Stimulated activated naive CD8-positive, alpha-beta T cell treated with anti-CD3 and anti-CD28 coated beads, Interleukin-15, Interleukin-2, amounts not matched to agents 100 ng/mL and 50 ng/mL, for 24 hours (primary cell): ENCODE measurements around the gene KLHL29.

Experiments
- H3K27ac Mint-ChIP-seq: one replicate; pipeline ENCODE4 v1.8.0; 2021; ENCODE audit warnings: mild to moderate bottlenecking, mixed read lengths
- H3K27me3 Mint-ChIP-seq: one replicate; pipeline ENCODE4 v1.8.0; 2021; ENCODE audit warnings: mixed read lengths
- H3K36me3 Mint-ChIP-seq: one replicate; pipeline ENCODE4 v1.8.0; 2021; ENCODE audit warnings: low read depth, mixed read lengths
- H3K4me1 Mint-ChIP-seq: one replicate; pipeline ENCODE4 v1.8.0; 2021; ENCODE audit warnings: low read depth, mixed read lengths
- H3K4me3 Mint-ChIP-seq: one replicate; pipeline ENCODE4 v1.8.0; 2021; ENCODE audit warnings: mild to moderate bottlenecking, mixed read lengths
- H3K9me3 Mint-ChIP-seq: one replicate; pipeline ENCODE4 v1.8.0; 2021; ENCODE audit warnings: mixed read lengths

KLHL29 gene

GRCh38 chr2:23609254-23609653 is 224.3 kb downstream of the KLHL29 start:
- Mint-ChIP-seq H3K27ac (no peak overlapping the region), H3K27me3 (peaks cover 19% of the 10 kb centered on the region), H3K36me3 (peaks cover 10% of the 10 kb centered on the region), H3K9me3 (peaks cover 12% of the 10 kb centered on the region), H3K4me1 (peaks cover 6% of the 10 kb centered on the region), H3K4me3 (no peak overlapping the region)

- Mint-ChIP-seq H3K27me3 (peaks cover 19% of the 10 kb centered on the region), H3K9me3 (peaks cover 5% of the 10 kb centered on the region), H3K36me3 (peaks cover 6% of the 10 kb centered on the region), H3K27ac (no peak overlapping the region), H3K4me1 (peaks cover 16% of the 10 kb centered on the region), H3K4me3 (no peak overlapping the region)
Measured at GRCh38 chr2:23611839-23612238, 226.9 kb downstream of the KLHL29 start.

- Mint-ChIP-seq H3K9me3 (peaks cover 5% of the 10 kb centered on the region), H3K27me3 (peaks cover 11% of the 10 kb centered on the region), H3K27ac (no peak overlapping the region), H3K4me1 (peaks cover 16% of the 10 kb centered on the region), H3K4me3 (no peak overlapping the region), H3K36me3 (peaks cover 6% of the 10 kb centered on the region)
Measured at GRCh38 chr2:23614701-23615100, 229.7 kb downstream of the KLHL29 start.

GRCh38 chr2:23615216-23616020 is 230.4 kb downstream of the KLHL29 start:
- H3K27me3 Mint-ChIP-seq: peaks cover 11% of the 10 kb centered on the region
- no peak overlapping the region for H3K27ac Mint-ChIP-seq
- H3K4me1 Mint-ChIP-seq: peaks cover 16% of the 10 kb centered on the region
- H3K4me3 Mint-ChIP-seq: no peak overlapping the region
- peaks cover 5% of the 10 kb centered on the region for H3K9me3 Mint-ChIP-seq
- H3K36me3 Mint-ChIP-seq: peaks cover 6% of the 10 kb centered on the region

GRCh38 chr2:23616630-23617029 is 231.7 kb downstream of the KLHL29 start:
- no peak overlapping the region for H3K4me3 Mint-ChIP-seq
- no peak overlapping the region for H3K27ac Mint-ChIP-seq
- H3K4me1 Mint-ChIP-seq: peaks cover 16% of the 10 kb centered on the region
- H3K36me3 Mint-ChIP-seq: peaks cover 6% of the 10 kb centered on the region
- H3K27me3 Mint-ChIP-seq: peaks cover 10% of the 10 kb centered on the region
- peaks cover 5% of the 10 kb centered on the region for H3K9me3 Mint-ChIP-seq

- no peaks in the 10 kb centered on the region for H3K36me3 Mint-ChIP-seq
- H3K27me3 Mint-ChIP-seq: peaks cover 5% of the 10 kb centered on the region
Measured at GRCh38 chr2:23617167-23617810, 232.3 kb downstream of the KLHL29 start.

GRCh38 chr2:23617811-23618215 is 232.8 kb downstream of the KLHL29 start:
- Mint-ChIP-seq H3K27ac (no peak overlapping the region), H3K4me1 (peaks cover 16% of the 10 kb centered on the region), H3K36me3 (no peaks in the 10 kb centered on the region), H3K27me3 (peaks cover 5% of the 10 kb centered on the region), H3K4me3 (no peak overlapping the region), H3K9me3 (no peaks in the 10 kb centered on the region)

More at GRCh38 chr2:23617167-23617810, 232.3 kb downstream of the KLHL29 start:
- Mint-ChIP-seq H3K9me3 (no peaks in the 10 kb centered on the region), H3K4me3 (no peak overlapping the region), H3K4me1 (peaks cover 16% of the 10 kb centered on the region), H3K27ac (no peak overlapping the region)

- Mint-ChIP-seq H3K9me3 (peaks cover under 1% of the 10 kb centered on the region), H3K36me3 (no peaks in the 10 kb centered on the region), H3K27me3 (peaks cover 5% of the 10 kb centered on the region), H3K4me1 (peaks cover 16% of the 10 kb centered on the region), H3K27ac (no peak overlapping the region), H3K4me3 (no peak overlapping the region)
Measured at GRCh38 chr2:23618265-23618664, 233.3 kb downstream of the KLHL29 start.

- H3K9me3 Mint-ChIP-seq: peaks cover 7% of the 10 kb centered on the region
- peaks cover 2% of the 10 kb centered on the region for H3K27me3 Mint-ChIP-seq
- H3K4me1 Mint-ChIP-seq: peaks cover 13% of the 10 kb centered on the region
- H3K27ac Mint-ChIP-seq: no peak overlapping the region
- H3K4me3 Mint-ChIP-seq: no peak overlapping the region
- H3K36me3 Mint-ChIP-seq: no peaks in the 10 kb centered on the region
Measured at GRCh38 chr2:23618794-23619530, 234.0 kb downstream of the KLHL29 start.

GRCh38 chr2:23619941-23620340 is 235.0 kb downstream of the KLHL29 start:
- peaks cover 4% of the 10 kb centered on the region for H3K4me1 Mint-ChIP-seq
- no peaks in the 10 kb centered on the region for H3K27me3 Mint-ChIP-seq
- no peak overlapping the region for H3K4me3 Mint-ChIP-seq
- H3K9me3 Mint-ChIP-seq: peaks cover 12% of the 10 kb centered on the region
- no peak overlapping the region for H3K27ac Mint-ChIP-seq
- no peaks in the 10 kb centered on the region for H3K36me3 Mint-ChIP-seq

GRCh38 chr2:23620841-23621341 is 235.9 kb downstream of the KLHL29 start:
- Mint-ChIP-seq H3K27me3 (no peaks in the 10 kb centered on the region), H3K4me3 (no peak overlapping the region), H3K4me1 (no peaks in the 10 kb centered on the region), H3K9me3 (peaks cover 12% of the 10 kb centered on the region), H3K36me3 (no peaks in the 10 kb centered on the region), H3K27ac (no peak overlapping the region)

- peaks cover 12% of the 10 kb centered on the region for H3K9me3 Mint-ChIP-seq
- no peak overlapping the region for H3K4me3 Mint-ChIP-seq
- H3K4me1 Mint-ChIP-seq: no peaks in the 10 kb centered on the region
- no peaks in the 10 kb centered on the region for H3K27me3 Mint-ChIP-seq
- no peaks in the 10 kb centered on the region for H3K36me3 Mint-ChIP-seq
- H3K27ac Mint-ChIP-seq: no peak overlapping the region
Measured at GRCh38 chr2:23621616-23622015, 236.6 kb downstream of the KLHL29 start.

- Mint-ChIP-seq H3K27ac (no peak overlapping the region), H3K4me1 (no peaks in the 10 kb centered on the region), H3K27me3 (no peaks in the 10 kb centered on the region), H3K4me3 (no peak overlapping the region), H3K36me3 (no peaks in the 10 kb centered on the region), H3K9me3 (peaks cover 12% of the 10 kb centered on the region)
Measured at GRCh38 chr2:23622466-23622865, 237.5 kb downstream of the KLHL29 start.

- H3K36me3 Mint-ChIP-seq: no peaks in the 10 kb centered on the region
- no peaks in the 10 kb centered on the region for H3K4me1 Mint-ChIP-seq
- peaks cover 12% of the 10 kb centered on the region for H3K9me3 Mint-ChIP-seq
- no peak overlapping the region for H3K27ac Mint-ChIP-seq
- no peak overlapping the region for H3K4me3 Mint-ChIP-seq
- H3K27me3 Mint-ChIP-seq: no peaks in the 10 kb centered on the region
Measured at GRCh38 chr2:23622966-23623675, 238.1 kb downstream of the KLHL29 start.
